HEK293 (cell line): ENCODE data around the gene ITGB4.

ENCODE experiments used
- EGR2 ChIP-seq: fragments of 450-650 bp; formaldehyde crosslinking; IDR thresholded peaks from 2 replicates; pipeline ENCODE4 v1.5.1; 2016; ENCODE audit warnings: low read depth, missing biosample characterization, missing genetic modification characterization
- GFI1B ChIP-seq: fragments of 450-650 bp; formaldehyde crosslinking; IDR thresholded peaks from 2 replicates; pipeline ENCODE4 v1.5.1; 2016; ENCODE audit warnings: missing biosample characterization, missing genetic modification characterization
- GLI4 ChIP-seq: fragments of 450-650 bp; formaldehyde crosslinking; IDR thresholded peaks from 2 replicates; pipeline ENCODE4 v1.5.1; 2016; ENCODE audit warnings: missing biosample characterization, missing genetic modification characterization
- GLIS1 ChIP-seq: fragments of 450-650 bp; formaldehyde crosslinking; IDR thresholded peaks from 2 replicates; pipeline ENCODE4 v1.5.1; 2016; ENCODE audit warnings: missing biosample characterization, missing genetic modification characterization
- IKZF3 ChIP-seq: fragments of 450-650 bp; IDR thresholded peaks from 2 replicates; pipeline ENCODE4 v1.5.0; 2018; ENCODE audit warnings: missing biosample characterization, mild to moderate bottlenecking, missing genetic modification characterization, moderate library complexity
- KLF7 ChIP-seq: fragments of 450-650 bp; formaldehyde crosslinking; IDR thresholded peaks from 2 replicates; pipeline ENCODE4 v1.5.1; 2016; ENCODE audit warnings: missing biosample characterization, missing genetic modification characterization, borderline replicate concordance
- SP7 ChIP-seq: fragments of 450-650 bp; formaldehyde crosslinking; IDR thresholded peaks from 2 replicates; pipeline ENCODE4 v1.5.1; 2016; ENCODE audit warnings: missing biosample characterization, missing genetic modification characterization
- ZBTB1 ChIP-seq: fragments of 450-650 bp; formaldehyde crosslinking; IDR thresholded peaks from 2 replicates; pipeline ENCODE4 v1.5.1; 2016; ENCODE audit warnings: missing biosample characterization, missing genetic modification characterization
- ZFHX2 ChIP-seq: fragments of 450-650 bp; formaldehyde crosslinking; conservative IDR thresholded peaks from 2 replicates; pipeline ENCODE4 v1.5.1; 2016; ENCODE audit warnings: missing biosample characterization, missing genetic modification characterization
- ZFP3 ChIP-seq: fragments of 450-650 bp; formaldehyde crosslinking; IDR thresholded peaks from 2 replicates; pipeline ENCODE4 v1.5.1; 2016; ENCODE audit warnings: low read depth, missing biosample characterization, missing genetic modification characterization
- ZFP37 ChIP-seq: fragments of 450-650 bp; formaldehyde crosslinking; IDR thresholded peaks from 2 replicates; pipeline ENCODE4 v1.5.1; 2016; ENCODE audit warnings: missing biosample characterization, missing genetic modification characterization
- ZNF132 ChIP-seq: fragments of 450-650 bp; formaldehyde crosslinking; IDR thresholded peaks from 2 replicates; pipeline ENCODE4 v1.5.1; 2017; ENCODE audit warnings: missing biosample characterization, missing genetic modification characterization, borderline replicate concordance
- ZNF146 ChIP-seq: fragments of 450-650 bp; formaldehyde crosslinking; IDR thresholded peaks from 2 replicates; pipeline ENCODE4 v1.5.1; 2016; ENCODE audit warnings: missing biosample characterization, missing genetic modification characterization
- ZNF223 ChIP-seq: fragments of 450-650 bp; formaldehyde crosslinking; IDR thresholded peaks from 2 replicates; pipeline ENCODE4 v1.5.1; 2016; ENCODE audit warnings: missing biosample characterization, missing genetic modification characterization
- ZNF248 ChIP-seq: fragments of 450-650 bp; formaldehyde crosslinking; IDR thresholded peaks from 2 replicates; pipeline ENCODE4 v1.5.1; 2017; ENCODE audit warnings: missing biosample characterization, missing genetic modification characterization
- ZNF302 ChIP-seq: fragments of 450-650 bp; formaldehyde crosslinking; IDR thresholded peaks from 2 replicates; pipeline ENCODE4 v1.5.1; 2016; ENCODE audit warnings: missing biosample characterization, missing genetic modification characterization, low read depth
- ZNF48 ChIP-seq: fragments of 450-650 bp; formaldehyde crosslinking; IDR thresholded peaks from 2 replicates; pipeline ENCODE4 v1.5.1; 2016; ENCODE audit warnings: missing biosample characterization, missing genetic modification characterization
- ZNF555 ChIP-seq: fragments of 450-650 bp; formaldehyde crosslinking; conservative IDR thresholded peaks from 2 replicates; pipeline ENCODE4 v1.5.1; 2017; ENCODE audit warnings: missing biosample characterization, mild to moderate bottlenecking, missing genetic modification characterization, inconsistent platforms
- ZNF558 ChIP-seq: fragments of 450-650 bp; formaldehyde crosslinking; IDR thresholded peaks from 2 replicates; pipeline ENCODE4 v1.5.1; 2016; ENCODE audit warnings: missing biosample characterization, missing genetic modification characterization
- ZNF571 ChIP-seq: fragments of 450-650 bp; formaldehyde crosslinking; IDR thresholded peaks from 2 replicates; pipeline ENCODE4 v1.5.0; 2017; ENCODE audit warnings: missing biosample characterization, missing genetic modification characterization
- ZNF621 ChIP-seq: fragments of 450-650 bp; formaldehyde crosslinking; IDR thresholded peaks from 2 replicates; pipeline ENCODE4 v1.5.1; 2017; ENCODE audit warnings: missing biosample characterization, missing genetic modification characterization
- ZNF658 ChIP-seq: fragments of 450-650 bp; formaldehyde crosslinking; IDR thresholded peaks from 2 replicates; pipeline ENCODE4; 2016; ENCODE audit warnings: missing biosample characterization, missing genetic modification characterization
- ZNF747 ChIP-seq: fragments of 450-650 bp; formaldehyde crosslinking; IDR thresholded peaks from 2 replicates; pipeline ENCODE4 v1.5.1; 2016; ENCODE audit warnings: missing biosample characterization, missing genetic modification characterization
- ZSCAN16 ChIP-seq: fragments of 450-650 bp; formaldehyde crosslinking; IDR thresholded peaks from 2 replicates; pipeline ENCODE4 v1.5.1; 2016; ENCODE audit warnings: missing biosample characterization, missing genetic modification characterization
- TF ChIP-seq, protein P1 (sequence below): fragments of 450-650 bp; formaldehyde crosslinking; optimal IDR thresholded peaks from 2 replicates; pipeline ENCODE3; 2016; ENCODE audit warnings: missing biosample characterization, mild to moderate bottlenecking, missing genetic modification characterization
- TF ChIP-seq, protein P2 (sequence below): fragments of 450-650 bp; formaldehyde crosslinking; IDR thresholded peaks from 2 replicates; pipeline ENCODE4 v1.5.1; 2016; ENCODE audit warnings: missing biosample characterization, missing genetic modification characterization, low read depth
- TF ChIP-seq, protein P3 (sequence below): fragments of 450-650 bp; formaldehyde crosslinking; IDR thresholded peaks from 2 replicates; pipeline ENCODE4 v1.5.1; 2016; ENCODE audit warnings: missing biosample characterization, missing genetic modification characterization
- TF ChIP-seq, protein P4 (sequence below): IDR thresholded peaks from 2 replicates; pipeline ENCODE4 v1.6.1; 2011; ENCODE audit warnings: mild to moderate bottlenecking, low read depth, low read length, borderline replicate concordance
- TF ChIP-seq, protein P5 (sequence below): sonication (generic); formaldehyde crosslinking; IDR thresholded peaks from 2 replicates; pipeline ENCODE4 v1.8.1; 2022; ENCODE audit warnings: mild to moderate bottlenecking, moderate library complexity, missing genetic modification reagents
- TF ChIP-seq, protein P6 (sequence below): fragments of 450-650 bp; formaldehyde crosslinking; IDR thresholded peaks from 2 replicates; pipeline ENCODE4 v1.5.1; 2017; ENCODE audit warnings: missing biosample characterization, missing genetic modification characterization
- TF ChIP-seq, protein P7 (sequence below): fragments of 450-650 bp; formaldehyde crosslinking; IDR thresholded peaks from 2 replicates; pipeline ENCODE4 v1.5.1; 2016; ENCODE audit warnings: missing biosample characterization, missing genetic modification characterization

Gene ITGB4

DNA sequence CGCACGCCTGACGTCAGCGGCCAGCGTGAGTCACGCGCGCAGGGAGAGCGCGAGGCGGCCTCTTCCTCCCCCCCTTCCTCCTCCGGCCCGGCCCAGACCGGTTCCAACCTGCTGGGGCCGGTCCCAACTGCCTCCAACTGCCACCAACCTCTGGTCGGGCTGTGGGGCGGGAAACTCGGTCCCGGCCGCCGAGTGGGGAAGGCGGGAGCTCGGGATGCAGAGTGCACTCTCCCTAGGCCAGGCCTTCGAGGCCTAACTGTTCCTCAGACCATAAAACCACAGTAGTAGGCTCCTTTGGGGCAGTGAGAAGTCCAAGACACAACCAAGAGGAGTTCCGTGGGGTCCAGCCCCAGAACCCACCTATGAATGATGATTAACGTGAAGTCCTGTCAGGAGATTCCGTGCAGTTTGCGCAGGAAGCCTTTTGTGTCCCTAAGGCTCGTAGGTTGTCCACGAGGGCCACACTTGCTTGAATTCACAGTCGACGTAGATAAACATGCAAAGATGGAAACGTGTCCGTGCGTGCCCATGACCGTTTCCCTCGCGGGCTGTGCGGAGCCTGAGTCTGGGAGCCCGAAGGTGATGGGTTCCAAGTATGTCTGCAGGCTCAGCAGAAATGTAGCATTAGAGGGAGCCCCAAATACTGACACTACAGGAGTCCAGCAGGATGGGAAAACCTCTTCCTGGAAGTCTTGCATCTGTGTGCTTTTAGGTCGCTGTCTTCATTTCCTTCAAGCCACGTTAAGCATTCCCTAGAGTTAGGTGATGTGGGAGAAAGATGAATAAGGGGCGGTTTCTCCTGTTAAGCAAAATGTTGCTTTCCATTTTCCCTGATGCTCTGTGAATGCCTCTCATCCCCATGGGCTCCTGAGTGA lies 64.0 kb downstream of the ITGB4 start (continued):
- peak; percentile 86 for TF ChIP-seq SP7 (tag by site-specific recombination)
- TF ChIP-seq KLF7, result no peak
- no peak for TF ChIP-seq ZNF571 (tag by site-specific recombination)
- TF ChIP-seq ZNF132, result no peak
- TF ChIP-seq, protein P1, sequence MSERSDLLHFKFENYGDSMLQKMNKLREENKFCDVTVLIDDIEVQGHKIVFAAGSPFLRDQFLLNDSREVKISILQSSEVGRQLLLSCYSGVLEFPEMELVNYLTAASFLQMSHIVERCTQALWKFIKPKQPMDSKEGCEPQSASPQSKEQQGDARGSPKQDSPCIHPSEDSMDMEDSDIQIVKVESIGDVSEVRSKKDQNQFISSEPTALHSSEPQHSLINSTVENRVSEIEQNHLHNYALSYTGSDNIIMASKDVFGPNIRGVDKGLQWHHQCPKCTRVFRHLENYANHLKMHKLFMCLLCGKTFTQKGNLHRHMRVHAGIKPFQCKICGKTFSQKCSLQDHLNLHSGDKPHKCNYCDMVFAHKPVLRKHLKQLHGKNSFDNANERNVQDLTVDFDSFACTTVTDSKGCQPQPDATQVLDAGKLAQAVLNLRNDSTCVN (tag by site-specific recombination), result peak; percentile 65
- TF ChIP-seq ZFP37 (tag by site-specific recombination), result peak; percentile 95
- TF ChIP-seq, protein P2, sequence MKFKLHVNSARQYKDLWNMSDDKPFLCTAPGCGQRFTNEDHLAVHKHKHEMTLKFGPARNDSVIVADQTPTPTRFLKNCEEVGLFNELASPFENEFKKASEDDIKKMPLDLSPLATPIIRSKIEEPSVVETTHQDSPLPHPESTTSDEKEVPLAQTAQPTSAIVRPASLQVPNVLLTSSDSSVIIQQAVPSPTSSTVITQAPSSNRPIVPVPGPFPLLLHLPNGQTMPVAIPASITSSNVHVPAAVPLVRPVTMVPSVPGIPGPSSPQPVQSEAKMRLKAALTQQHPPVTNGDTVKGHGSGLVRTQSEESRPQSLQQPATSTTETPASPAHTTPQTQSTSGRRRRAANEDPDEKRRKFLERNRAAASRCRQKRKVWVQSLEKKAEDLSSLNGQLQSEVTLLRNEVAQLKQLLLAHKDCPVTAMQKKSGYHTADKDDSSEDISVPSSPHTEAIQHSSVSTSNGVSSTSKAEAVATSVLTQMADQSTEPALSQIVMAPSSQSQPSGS (tag by site-specific recombination), result peak; percentile 86
- no peak for TF ChIP-seq GLIS1
- TF ChIP-seq IKZF3 (tag by site-specific recombination), result peak; percentile 90
- TF ChIP-seq GFI1B, result no peak
- TF ChIP-seq, protein P3, sequence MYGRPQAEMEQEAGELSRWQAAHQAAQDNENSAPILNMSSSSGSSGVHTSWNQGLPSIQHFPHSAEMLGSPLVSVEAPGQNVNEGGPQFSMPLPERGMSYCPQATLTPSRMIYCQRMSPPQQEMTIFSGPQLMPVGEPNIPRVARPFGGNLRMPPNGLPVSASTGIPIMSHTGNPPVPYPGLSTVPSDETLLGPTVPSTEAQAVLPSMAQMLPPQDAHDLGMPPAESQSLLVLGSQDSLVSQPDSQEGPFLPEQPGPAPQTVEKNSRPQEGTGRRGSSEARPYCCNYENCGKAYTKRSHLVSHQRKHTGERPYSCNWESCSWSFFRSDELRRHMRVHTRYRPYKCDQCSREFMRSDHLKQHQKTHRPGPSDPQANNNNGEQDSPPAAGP (tag by site-specific recombination), result peak; percentile 92
- TF ChIP-seq, protein P4, sequence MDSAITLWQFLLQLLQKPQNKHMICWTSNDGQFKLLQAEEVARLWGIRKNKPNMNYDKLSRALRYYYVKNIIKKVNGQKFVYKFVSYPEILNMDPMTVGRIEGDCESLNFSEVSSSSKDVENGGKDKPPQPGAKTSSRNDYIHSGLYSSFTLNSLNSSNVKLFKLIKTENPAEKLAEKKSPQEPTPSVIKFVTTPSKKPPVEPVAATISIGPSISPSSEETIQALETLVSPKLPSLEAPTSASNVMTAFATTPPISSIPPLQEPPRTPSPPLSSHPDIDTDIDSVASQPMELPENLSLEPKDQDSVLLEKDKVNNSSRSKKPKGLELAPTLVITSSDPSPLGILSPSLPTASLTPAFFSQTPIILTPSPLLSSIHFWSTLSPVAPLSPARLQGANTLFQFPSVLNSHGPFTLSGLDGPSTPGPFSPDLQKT, result no peak
- TF ChIP-seq ZFP3, result no peak
- 0 out of 2 replicates have a peak, but pooled peaks have one; percentile 18 for TF ChIP-seq ZNF558 (tag by site-specific recombination)
- TF ChIP-seq ZNF48 (tag by site-specific recombination), result no peak
- TF ChIP-seq ZNF555 (tag by site-specific recombination), result no peak
- TF ChIP-seq ZNF146 (tag by site-specific recombination), result peak; percentile 38; the same call in 1 of the 2 replicates
- TF ChIP-seq ZFHX2 (tag by site-specific recombination), result no peak; the same call in 1 of the 2 replicates
- no peak; the same call in 1 of the 2 replicates for TF ChIP-seq ZNF223 (tag by site-specific recombination)
- no peak; the same call in 1 of the 2 replicates for TF ChIP-seq EGR2 (tag by site-specific recombination)
- no peak for TF ChIP-seq ZNF248 (tag by site-specific recombination)
- peak; percentile 63; the same call in 1 of the 2 replicates for TF ChIP-seq GLI4 (tag by site-specific recombination)
- TF ChIP-seq ZNF302 (tag by site-specific recombination), result no peak
- TF ChIP-seq ZNF658 (tag by site-specific recombination), result no peak
- TF ChIP-seq ZSCAN16 (tag by site-specific recombination), result no peak
- TF ChIP-seq, protein P5, sequence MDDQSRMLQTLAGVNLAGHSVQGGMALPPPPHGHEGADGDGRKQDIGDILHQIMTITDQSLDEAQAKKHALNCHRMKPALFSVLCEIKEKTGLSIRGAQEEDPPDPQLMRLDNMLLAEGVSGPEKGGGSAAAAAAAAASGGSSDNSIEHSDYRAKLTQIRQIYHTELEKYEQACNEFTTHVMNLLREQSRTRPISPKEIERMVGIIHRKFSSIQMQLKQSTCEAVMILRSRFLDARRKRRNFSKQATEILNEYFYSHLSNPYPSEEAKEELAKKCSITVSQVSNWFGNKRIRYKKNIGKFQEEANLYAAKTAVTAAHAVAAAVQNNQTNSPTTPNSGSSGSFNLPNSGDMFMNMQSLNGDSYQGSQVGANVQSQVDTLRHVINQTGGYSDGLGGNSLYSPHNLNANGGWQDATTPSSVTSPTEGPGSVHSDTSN, result no peak; the same call in none of the 2 replicates
- TF ChIP-seq, protein P6, sequence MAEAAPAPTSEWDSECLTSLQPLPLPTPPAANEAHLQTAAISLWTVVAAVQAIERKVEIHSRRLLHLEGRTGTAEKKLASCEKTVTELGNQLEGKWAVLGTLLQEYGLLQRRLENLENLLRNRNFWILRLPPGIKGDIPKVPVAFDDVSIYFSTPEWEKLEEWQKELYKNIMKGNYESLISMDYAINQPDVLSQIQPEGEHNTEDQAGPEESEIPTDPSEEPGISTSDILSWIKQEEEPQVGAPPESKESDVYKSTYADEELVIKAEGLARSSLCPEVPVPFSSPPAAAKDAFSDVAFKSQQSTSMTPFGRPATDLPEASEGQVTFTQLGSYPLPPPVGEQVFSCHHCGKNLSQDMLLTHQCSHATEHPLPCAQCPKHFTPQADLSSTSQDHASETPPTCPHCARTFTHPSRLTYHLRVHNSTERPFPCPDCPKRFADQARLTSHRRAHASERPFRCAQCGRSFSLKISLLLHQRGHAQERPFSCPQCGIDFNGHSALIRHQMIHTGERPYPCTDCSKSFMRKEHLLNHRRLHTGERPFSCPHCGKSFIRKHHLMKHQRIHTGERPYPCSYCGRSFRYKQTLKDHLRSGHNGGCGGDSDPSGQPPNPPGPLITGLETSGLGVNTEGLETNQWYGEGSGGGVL (tag by site-specific recombination), result peak; percentile 87
- TF ChIP-seq, protein P7, sequence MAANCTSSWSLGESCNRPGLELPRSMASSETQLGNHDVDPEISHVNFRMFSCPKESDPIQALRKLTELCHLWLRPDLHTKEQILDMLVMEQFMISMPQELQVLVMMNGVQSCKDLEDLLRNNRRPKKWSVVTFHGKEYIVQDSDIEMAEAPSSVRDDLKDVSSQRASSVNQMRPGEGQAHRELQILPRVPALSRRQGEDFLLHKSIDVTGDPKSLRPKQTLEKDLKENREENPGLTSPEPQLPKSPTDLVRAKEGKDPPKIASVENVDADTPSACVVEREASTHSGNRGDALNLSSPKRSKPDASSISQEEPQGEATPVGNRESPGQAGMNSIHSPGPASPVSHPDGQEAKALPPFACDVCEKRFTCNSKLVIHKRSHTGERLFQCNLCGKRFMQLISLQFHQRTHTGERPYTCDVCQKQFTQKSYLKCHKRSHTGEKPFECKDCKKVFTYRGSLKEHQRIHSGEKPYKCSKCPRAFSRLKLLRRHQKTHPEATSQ (tag by site-specific recombination), result peak; percentile 93
- no peak for TF ChIP-seq ZNF747
- TF ChIP-seq ZNF621 (tag by site-specific recombination), result no peak
- no peak for TF ChIP-seq ZBTB1 (tag by site-specific recombination)
